Limb (tissue), 2 donors: ENCODE results near the gene TECPR1.

Experiments used
- DNase-seq, 2 donors: peaks; one replicate each; pipeline ENCODE4 v3.0.0-alpha.2; 2016; ENCODE audit errors: extremely low spot score in 2 of 2

Gene TECPR1

GRCh38 chr7:98167653-98168052, 84.4 kb downstream of the TECPR1 start:
- no peak for DNase-seq

GRCh38 chr7:98166668-98166970, 85.4 kb downstream of the TECPR1 start:
- DNase-seq = no peak

- DNase-seq = no peak
Measured at GRCh38 chr7:98165827-98166667, 86.0 kb downstream of the TECPR1 start.
